NCI-H2227 (cell line): ENCODE data around the gene MAPK6.
A peak's percentile ranks its signal among the peaks of the same experiment; 100 is the strongest.
"Not testable (repeated sequence)": the region's sequence is repeated elsewhere in the genome, so short reads cannot be mapped to it uniquely, and the experiment has no call there.

Experiments used
- DNase-seq: peaks from one replicate; lab custom pipeline; 2025; ENCODE audit not compliant: unreplicated experiment; lab: John Stamatoyannopoulos, UW

MAPK6 gene

DNA sequence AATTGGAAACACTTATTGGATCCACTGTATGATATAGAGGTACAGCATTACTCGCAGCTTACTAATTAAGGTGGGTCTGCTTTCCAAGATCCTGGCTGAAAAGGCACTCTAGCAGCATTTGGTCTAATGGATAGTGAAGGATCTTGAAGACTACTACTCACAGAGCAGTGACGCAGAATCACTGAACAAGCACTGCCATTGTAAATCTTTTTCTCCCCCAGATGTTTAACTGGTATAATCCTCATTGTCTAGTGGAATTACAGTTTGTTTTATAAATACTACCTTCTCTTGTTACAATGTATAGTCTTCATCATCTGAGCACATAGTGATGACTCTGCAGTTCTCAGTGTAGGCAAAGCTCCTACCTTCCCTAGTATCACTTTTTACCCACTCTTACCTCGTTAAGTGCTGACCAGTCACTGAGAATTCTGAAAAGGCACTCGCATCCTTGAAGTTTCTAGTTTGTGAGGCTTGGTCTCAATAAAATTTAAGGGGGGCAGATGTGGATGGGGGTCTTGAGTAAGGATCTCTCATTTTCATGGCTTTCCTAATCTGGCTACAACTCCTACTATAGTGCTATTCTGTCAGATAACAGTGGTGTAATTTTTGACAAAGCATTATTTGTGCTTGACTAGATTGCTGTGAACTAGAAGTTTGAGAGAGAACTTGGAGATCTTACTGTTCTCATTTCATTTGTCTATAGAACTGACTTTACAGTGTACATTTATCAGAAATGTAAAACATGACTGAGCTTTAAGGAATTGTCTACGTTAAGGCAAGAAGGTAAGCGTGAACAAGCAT lies 23.2 kb downstream of the MAPK6 start:
- DNase-seq, result no peak

DNA sequence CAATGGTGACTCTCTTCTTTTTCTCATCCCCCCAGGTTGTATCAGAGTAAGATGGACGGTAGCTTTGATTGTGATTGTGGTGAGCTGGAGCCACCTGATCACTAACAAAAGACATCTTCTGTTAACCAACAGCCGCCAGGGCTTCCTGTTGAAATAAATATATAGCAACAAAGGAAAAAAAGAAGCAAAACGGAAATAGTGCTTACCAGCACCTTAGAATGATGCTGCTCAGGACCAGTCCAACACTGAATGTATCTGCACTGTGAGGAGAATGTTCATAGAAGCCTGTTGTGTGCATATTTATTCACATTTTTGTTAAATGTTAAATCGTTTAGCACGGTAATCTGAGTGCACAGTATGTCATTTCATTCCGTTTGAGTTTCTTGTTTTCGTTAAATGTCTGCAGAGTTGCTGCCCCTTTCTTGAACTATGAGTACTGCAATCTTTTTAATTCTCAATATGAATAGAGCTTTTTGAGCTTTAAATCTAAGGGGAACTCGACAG lies 26.8 kb downstream of the MAPK6 start:
- DNase-seq, result peak; percentile 34

DNA sequence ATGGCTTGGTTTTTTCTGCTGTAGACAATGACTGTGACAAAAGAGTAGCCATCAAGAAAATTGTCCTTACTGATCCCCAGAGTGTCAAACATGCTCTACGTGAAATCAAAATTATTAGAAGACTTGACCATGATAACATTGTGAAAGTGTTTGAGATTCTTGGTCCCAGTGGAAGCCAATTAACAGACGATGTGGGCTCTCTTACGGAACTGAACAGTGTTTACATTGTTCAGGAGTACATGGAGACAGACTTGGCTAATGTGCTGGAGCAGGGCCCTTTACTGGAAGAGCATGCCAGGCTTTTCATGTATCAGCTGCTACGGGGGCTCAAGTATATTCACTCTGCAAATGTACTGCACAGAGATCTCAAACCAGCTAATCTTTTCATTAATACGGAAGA lies 27.5 kb downstream of the MAPK6 start:
- DNase-seq, result not testable (repeated sequence)

DNA sequence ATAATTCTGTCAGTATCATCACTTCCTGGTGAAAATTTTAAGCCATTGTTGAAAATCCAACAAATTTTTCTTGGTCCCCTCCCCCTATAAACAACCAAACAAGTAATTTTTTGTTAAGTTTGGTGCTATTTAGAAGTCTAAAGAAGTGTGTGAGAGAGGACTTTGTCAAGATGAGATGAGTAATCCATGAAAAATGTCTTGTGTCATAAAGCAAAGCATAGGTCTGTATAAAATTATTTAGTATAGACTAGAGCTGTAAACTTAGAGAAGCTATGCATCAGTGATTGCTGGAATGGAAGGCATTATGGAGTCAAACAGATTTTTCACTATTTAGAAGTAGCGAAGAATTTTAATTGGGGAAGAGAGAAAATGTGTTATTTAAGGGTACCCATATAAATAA lies 31.4 kb downstream of the MAPK6 start:
- no peak for DNase-seq

DNA sequence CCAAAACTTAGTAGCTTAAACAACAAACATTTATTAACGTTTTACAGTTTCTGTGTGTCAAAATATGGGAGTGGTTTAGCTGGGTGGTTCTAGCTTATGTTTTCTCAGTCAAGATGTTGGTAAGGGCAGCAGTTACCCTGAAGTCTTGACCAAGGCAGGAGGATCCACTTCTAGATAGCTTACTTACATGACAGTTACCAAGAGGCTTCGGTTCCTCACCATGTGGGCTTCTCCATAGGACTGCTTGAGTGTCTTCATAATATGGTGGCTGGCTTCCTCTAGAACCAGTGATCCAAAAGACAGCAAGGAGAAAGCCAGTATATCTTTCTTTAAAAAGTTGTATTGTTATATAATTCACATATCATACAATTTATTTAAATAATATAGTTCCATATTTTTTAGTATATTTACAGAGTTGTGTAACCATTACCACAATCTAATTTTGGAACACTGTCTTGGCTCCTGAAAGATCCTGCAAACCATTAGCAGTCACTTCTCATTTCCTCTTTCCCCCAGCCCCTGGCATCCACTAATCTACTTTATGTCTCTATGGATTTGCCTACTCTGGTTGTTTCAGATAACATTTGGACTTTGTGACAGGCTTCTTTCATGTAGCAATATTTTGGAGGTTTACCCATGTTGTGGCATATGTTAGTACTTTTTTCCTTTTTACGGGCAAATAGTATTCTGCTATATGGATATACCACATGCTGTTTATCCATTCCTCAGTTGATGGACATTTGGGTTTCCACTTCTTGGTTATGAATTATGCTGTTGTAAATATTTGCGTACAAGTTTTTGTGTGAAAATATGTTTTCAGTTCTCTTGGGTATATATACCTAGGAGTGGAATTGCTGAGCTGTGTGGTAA lies 33.3 kb downstream of the MAPK6 start:
- no peak for DNase-seq

DNA sequence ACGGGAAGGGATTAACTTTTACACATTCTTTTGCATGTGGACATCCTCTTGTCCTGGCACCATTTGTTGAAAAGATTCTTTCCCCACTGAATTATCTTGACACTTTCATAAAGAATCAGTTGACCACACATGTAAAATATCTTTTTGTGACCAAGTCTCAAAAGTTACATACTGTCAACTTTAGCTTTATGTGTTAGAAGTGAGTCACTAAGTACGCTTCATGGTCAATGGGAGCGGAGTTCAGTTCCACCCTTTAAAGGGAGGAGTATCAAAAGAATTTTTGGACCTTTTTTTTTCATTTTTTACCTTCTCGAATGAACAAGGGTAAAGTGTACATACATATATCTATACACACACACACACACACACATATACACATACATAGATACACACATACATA lies 35.4 kb downstream of the MAPK6 start:
- no peak for DNase-seq

DNA sequence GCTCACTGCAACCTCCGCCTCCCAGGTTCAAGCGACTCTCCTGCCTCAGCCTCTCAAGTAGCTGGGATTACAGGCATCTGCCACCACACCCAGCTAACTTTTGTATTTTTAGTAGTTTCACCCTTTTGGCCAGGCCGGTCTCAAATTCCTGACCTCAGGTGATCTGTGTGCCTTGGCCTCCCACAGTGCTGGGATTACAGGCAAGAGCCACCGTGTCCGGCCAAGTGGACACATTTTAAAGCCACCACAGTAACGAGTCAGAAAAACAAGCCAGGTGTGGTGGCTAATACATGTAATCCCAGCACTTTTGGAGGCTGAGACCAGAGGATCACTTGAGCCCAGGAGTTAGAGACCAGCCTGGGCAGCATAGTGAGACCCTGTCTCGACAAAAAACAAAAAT lies 35.8 kb downstream of the MAPK6 start:
- DNase-seq, result not testable (repeated sequence)

DNA sequence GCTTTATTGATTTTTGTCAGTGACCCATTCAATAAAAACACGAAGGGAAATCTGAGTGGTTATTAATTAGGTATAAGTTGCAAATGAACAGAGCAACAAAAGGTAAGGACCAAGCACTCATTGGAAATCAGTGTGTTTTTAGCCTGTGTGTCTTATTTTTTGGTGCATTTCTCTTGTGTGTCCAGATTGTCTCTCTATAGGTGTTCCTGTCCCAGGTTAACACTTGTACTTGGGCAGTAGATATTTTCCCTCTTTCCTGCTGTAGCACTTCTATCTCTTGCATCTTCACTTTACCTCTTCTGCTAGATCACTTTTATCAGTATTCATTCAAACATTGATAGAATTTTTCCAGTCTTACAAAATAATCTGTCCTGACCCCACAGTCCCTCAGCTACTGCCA lies 37.0 kb downstream of the MAPK6 start:
- DNase-seq, result no peak

DNA sequence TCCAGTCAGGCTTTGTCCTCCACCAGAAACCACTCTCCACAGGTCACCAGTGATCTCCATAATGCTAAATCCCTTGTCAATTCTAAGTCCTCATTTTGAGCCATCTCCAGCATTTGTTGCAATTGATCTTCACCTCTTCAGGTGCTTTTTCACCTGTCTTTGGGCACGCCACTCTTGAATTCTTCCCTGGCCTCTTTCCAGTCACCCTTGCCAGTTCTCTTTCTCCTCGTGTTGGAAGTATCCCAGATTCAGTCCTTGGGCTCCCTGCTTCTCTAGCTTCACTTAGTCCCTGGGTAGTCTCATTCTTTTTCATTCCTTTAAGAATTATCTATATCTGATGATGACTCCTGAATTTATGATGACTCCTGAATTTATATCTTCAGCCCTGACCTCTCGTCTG lies 37.5 kb downstream of the MAPK6 start:
- no peak for DNase-seq

DNA sequence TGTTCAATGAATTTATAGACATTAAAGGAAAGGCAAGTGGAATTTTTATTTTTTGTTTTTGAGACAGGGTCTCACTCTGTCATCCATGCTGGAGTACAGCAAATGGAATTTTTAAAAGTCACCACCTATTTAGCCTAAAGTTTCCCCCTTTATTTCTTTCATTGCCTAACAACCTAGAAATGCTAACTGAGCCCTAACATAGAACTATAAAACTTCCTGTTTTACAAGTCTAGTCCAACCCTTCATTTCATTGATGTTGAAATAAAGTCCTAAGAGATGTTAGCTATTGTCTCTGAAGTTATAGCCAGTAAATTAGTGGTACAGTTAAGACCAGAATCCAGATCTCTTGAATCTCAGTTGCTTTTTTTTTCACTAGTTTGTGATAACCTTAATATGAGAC lies 39.0 kb downstream of the MAPK6 start:
- no peak for DNase-seq

DNA sequence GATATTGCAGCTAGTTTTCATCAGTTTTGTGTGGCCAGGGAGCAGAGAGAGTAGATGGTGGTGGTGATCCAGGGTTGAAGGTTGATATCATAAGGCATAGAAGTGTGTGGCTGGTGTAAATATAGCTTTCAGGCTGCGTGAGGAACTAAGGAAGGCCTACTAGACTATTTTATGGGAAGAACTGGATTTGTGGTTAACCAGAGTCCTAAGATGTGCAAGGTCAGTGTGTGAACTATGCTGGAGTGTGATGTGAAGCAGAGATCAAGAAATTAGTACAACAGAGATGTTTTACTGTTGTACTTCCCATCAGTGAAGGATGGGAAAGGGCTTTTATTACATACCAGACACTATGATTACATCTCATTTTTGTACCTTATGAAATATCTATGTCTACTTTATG lies 41.5 kb downstream of the MAPK6 start:
- DNase-seq, result no peak

DNA sequence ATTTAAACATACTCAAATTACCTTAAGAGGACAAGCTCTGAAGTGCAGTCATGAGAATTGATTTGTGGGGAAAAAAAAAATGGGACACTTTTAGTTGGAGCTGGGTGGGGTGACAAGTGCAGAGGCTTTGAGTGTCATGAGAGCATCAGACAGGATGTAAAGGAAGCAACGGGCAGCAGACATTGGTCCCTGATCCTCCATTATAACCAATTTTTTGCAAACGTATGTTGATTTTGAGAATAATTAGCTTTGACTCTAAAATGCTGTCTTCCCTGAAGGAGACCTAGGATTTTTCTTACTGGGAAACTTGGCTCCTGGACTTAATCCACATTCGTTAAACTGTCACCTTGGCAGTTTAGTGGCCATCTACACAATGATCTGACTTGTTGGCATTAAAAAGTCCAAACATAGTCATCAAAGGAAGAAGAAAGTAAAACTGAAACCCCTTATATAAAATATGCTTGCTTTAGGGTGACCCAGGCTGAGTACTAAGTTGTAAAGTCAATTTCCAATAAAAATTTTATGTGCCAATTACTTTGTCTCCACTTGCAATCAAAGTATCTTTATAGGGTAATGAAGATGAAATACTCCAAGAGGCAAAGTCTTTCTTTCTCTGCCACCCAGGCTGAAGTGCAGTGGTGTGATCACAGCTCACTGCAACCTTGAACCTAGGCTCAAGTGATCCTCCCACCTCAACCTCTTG lies 48.0 kb downstream of the MAPK6 start:
- no peak for DNase-seq

DNA sequence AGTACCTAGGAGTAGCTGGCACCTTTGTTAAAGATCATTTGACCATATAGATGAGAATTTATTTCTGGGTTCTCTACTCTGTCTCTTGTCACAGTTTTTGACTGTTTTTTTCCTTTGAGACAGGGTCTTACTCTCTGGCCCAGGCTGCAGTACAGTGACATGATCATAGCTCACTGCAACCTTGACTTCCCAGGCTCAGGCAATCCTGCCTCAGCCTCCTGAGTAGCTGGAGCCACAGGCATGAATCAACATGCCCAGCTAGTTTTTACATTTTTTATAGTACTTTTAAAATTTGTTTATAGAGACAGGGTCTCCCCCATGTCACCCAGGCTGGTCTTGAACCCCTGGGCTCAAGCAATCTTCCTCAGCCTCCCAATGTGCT lies 48.5 kb downstream of the MAPK6 start:
- no peak for DNase-seq

DNA sequence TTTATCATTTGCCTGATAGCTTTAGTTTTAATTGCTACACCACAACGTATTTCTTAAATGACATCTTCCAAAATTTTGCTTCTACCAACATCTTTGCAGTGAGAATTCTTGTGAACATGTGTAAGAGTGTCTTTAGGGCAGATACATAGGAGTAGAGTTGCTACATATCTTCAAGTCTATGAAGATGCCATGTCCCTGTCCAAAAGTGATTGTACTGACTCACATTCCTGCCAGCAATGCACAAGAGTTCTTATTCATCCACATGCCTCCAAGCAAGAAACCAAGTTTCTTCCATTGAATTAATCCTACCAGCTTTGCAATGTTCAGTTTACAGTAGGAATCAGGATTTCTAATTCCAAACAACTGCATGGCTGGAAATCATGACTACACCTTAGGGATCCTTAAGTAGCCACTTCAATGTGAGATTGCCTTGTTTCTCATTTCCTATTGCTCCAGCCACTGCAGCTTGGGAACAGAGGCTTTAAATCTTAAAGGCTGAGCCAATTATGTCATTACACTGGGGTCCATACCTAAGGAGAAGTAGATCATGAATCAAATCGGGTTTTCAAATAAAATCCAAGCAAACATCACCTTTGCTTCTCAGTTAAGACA lies 49.1 kb downstream of the MAPK6 start:
- no peak for DNase-seq

DNA sequence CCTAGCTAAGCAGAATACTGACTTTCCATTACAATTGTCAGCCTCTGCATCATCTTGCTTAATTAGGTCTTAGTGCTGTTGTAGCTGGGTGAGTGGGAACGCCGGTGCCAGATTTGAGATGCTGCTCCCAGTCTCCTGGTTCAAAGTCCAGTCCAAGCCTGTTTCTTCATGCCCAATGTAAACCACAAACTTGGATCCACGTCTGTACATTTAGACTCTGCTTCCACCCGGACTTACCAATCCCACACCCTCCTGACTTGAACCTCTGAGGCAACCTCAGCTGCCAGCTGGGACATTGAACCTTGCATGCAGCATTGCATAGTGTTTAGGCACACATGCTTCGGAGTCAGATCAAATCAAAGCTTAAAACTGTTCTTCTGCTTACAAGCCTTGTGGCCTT lies 50.5 kb downstream of the MAPK6 start:
- DNase-seq, result no peak

DNA sequence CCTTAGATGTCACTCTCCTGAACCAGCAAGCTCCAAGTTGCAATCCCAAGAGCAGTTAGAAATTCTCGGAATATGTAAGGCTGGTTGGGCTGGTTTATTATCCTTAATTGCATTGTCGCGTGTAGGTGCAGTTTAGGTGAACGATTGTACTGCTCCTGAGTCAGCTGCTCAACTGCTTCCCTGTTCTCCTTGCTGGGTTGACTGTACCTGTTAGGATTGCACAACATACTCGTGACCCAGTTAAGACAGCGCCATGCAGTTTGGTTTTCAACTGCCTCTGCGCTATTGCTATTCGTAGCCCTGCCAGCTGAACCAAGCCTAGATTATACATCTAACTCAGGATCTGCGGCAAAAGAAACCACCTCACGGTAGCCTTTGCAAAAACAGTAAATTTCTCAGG lies 52.6 kb downstream of the MAPK6 start:
- DNase-seq, result no peak

DNA sequence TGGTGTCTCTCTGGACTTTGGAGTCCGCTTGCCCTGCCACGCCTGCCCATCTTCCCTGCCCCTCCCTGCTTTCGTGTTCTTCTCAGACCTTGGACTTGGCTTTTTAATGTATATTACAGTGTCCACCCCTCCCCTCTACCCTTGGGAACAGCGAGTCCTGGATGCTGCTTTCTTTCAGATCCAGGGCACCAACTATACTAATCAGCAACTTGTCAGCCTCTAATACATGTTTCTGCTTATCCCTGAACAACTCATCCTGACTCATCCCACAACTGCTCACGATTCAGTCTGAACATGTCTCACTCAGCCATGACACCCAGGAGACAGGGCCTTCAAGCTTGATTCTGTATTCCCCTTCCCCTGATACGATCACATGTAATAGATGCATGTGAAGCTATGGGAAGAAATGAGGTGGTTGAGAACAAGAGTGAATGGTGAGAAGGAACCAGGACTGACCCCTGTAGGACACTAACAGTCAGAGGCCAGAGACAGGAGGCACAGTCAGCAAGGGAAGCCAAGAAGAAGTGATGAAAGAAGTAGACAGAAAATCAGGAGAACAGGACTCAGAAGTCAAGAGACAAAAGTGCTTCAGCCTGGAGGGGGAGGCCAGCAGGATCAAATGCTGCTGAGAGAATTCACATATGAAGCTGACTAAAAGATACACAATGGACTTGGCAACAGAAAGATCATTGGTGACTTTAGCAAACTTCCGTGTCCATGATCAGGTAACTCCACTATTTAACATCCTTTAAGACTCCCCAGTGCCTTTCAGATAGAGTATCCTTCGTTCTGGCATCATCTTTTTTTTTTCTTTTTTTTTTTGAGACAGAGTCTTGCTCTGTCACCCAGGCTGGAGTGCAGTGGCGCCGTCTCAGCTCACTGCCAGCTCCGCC lies 58.1 kb downstream of the MAPK6 start:
- no peak for DNase-seq

DNA sequence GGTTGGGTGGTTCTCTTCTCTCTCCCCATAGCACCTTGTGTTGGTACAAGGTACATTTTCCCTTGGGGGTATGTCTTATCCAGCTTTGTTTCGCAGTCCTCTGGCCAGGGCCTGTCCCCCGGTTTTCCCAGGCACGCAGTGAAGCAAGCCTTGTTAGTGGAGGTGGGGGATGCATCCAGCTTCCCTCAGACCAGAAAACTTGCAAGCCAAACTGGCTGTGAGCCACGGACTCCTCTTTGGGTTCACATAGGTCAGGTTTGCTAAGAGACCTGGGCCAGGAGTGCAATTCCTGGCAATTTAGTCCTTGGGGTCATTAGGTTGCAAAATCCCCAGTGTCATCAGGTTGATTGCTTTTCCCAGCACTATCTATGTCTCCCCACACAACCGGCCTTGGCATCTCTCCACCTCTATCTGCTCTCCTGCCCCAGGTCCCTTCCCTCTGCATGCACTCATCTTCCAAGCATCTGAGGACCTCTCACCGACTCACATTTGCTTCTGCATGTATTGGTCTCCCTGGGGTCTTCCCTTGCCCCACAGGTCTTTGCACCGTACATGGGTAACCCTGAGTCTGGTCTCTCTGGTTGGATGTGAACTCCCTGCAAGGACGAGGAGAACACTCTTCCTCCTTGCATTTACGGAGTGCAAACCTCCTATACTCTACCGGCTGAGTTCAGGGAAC lies 59.3 kb downstream of the MAPK6 start:
- DNase-seq, result no peak

DNA sequence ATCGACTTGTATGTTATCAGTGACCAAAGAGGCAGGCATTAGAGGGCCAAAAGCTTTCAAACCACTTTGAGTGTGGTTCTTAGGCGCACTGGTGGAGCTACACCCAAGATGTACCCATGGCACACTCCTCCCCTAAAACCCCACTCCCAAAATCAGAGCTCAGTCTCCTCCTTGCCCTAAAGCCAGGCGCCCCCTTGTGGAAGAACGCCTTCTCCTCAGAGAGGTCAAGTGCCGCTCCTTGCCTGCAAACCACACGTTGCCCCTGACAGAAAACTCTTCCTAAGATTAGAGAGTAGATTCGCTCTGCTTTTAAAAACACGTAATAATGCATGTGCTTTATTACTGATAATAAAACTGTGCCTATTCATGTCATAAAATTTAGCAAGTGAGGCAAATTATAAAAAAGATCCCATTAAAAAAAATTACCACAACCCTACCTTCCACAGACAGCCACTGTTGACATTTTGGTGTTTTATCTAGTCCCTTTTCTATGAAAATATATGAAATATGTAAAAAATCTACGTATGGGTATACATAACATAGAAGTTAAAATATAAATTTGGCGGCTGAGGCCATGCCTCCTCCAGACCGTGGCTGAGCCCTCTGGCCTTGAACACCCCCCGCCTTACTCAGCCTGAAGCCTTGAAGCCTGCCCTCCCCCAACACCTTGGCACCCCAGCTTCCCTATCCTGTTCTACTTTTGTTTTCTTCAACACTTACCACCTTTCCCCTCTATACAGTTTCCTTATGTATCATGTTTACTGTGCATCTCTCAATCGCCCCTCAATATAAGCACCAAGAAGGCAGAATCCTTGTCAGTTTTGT lies 60.1 kb downstream of the MAPK6 start:
- DNase-seq, result peak; percentile 34
